Loucy (cell line): ENCODE measurements around the gene PRR13.

ENCODE experiments used
- CTCF ChIP-seq: fragments of 200-600 bp; sonication (generic); conservative IDR thresholded peaks from 2 replicates; pipeline ENCODE4 v1.5.1; 2014; ENCODE audit warnings: mild to moderate bottlenecking, antibody characterized with exemption, low read length
- EZH2phosphoT487 ChIP-seq: fragments of 200-600 bp; IDR thresholded peaks from 2 replicates; pipeline ENCODE4 v1.6.1; 2018; ENCODE audit warnings: antibody characterized with exemption, mild to moderate bottlenecking, moderate library complexity, borderline replicate concordance

GRCh38 chr12:53423597-53423996 is 17.9 kb upstream of the PRR13 start, which contains the start of gene AMHR2:
- no peak for TF ChIP-seq CTCF
- TF ChIP-seq EZH2phosphoT487, result no peak
